ENCODE results near the gene TAOK3. TPM values are rescaled to one million over a fixed set of nuclear protein-coding genes. Genes with fewer than 3 reads are reported as not detected.

Gene TAOK3
- total and polyA plus RNA-seq, 10 of the 15 experiments (the other 5 are each of a cell fraction or from before 2014, with no cell fraction given), result 41.3 to 131 (median 57.8) TPM

GRCh38 chr12:118140825-118141224 lies 231.9 kb downstream of the TAOK3 start:
- Histone ChIP-seq H4K20me1 (ENCODE audit: control insufficient read depth, insufficient read depth) (no peaks in the 10 kb centered on the region), H2AFZ (ENCODE audit: control insufficient read depth, low read depth, low read length) (no peak overlapping the region), H3K27me3 (replicated peaks in 1 of 2; ENCODE audit: control insufficient read depth in 2 of 2, insufficient read depth in 2 of 2, low read length in 1 of 2) (no peaks in the 10 kb centered on the region), H3K79me2 (ENCODE audit: control insufficient read depth, insufficient read depth, low read length) (peaks cover 23% of the 10 kb centered on the region), H3K36me3 (ENCODE audit: control insufficient read depth in 2 of 2, insufficient read depth in 2 of 2, low read length in 1 of 2) (peaks cover 10 to 35% of the 10 kb centered on the region in 2 experiments), H3K27ac (ENCODE audit: control insufficient read depth, insufficient read depth) (no peak overlapping the region), H3K4me3 (no peak overlapping the region), H3K9ac (ENCODE audit: control insufficient read depth, insufficient read depth, low read length) (no peak overlapping the region), H3K4me1 (ENCODE audit: control insufficient read depth, insufficient read depth, low read length) (peaks cover 24% of the 10 kb centered on the region), H3K9me3 (replicated peaks; ENCODE audit: control insufficient read depth, insufficient read depth, low read length) (no peaks in the 10 kb centered on the region; the same call in 2 of the 3 replicates), H3K4me2 (ENCODE audit: control insufficient read depth, insufficient read depth) (no peak overlapping the region)
- POLR2A ChIA-PET, result interaction anchor here (1.1 kb wide), 1 partner anchor 46 kb away, joined by 3 read pairs; no protein-coding TSS in a partner anchor
- CTCF ChIA-PET, result interaction anchor here (1.3 to 1.9 kb wide), 4 partner anchors 20 to 291 kb away, joined by 3 to 6 read pairs (median 4); no protein-coding TSS in a partner anchor
- 97% methylated on average over 8 of the region's 8 CpGs for WGBS (ENCODE audit: insufficient coverage, insufficient replicate concordance, low lambda C conversion rate, missing lambda C conversion rate)
- ATAC-seq (no peak), DNase-seq (ENCODE audit: low read depth, low spot score) (no peak), FAIRE-seq (no peak)
- in situ Hi-C loops (cut with MboI), result loop anchor here (25.0 kb wide), 1 partner anchor 1521 kb away; the partner anchor contains the start of gene PRKAB1
- no TSS peak for BruUV-seq (replicated peaks)
- SMC1A ChIA-PET (ENCODE audit: uncharacterized antibody, unreplicated experiment), result interaction anchor here (0.9 to 2.5 kb wide), 3 partner anchors 14 to 77 kb away, joined by 3 to 10 read pairs (median 4); no protein-coding TSS in a partner anchor
- TF ChIP-seq NFYB (IDR thresholded peaks at IDR 0.05; ENCODE audit: insufficient read depth, low read depth, low read length) (no peak), TBL1XR1 (IDR thresholded peaks at IDR 0.05; ENCODE audit: low read depth, low read length) (no peak), NR2C2 (IDR thresholded peaks at IDR 0.05; ENCODE audit: borderline replicate concordance, control insufficient read depth, insufficient read length, low read depth) (no peak), NKRF (conservative IDR thresholded peaks at IDR 0.05) (no peak), TAF1 (IDR thresholded peaks at IDR 0.05; ENCODE audit: borderline replicate concordance, low read depth, low read length) (no peak), POU2F2 (IDR thresholded peaks at IDR 0.05; ENCODE audit: borderline replicate concordance, low read depth, low read length) (no peak), TCF3 (IDR thresholded peaks at IDR 0.05; ENCODE audit: borderline replicate concordance, insufficient read depth, low read depth, low read length) (no peak), NFIC (IDR thresholded peaks at IDR 0.05; ENCODE audit: low read depth, low read length) (no peak), CEBPZ (IDR thresholded peaks at IDR 0.05; ENCODE audit: low read depth, low read length) (no peak), RBBP5 (conservative IDR thresholded peaks at IDR 0.05) (no peak), KDM1A (IDR thresholded peaks at IDR 0.05; ENCODE audit: borderline replicate concordance) (no peak), FOXM1 (IDR thresholded peaks at IDR 0.05; ENCODE audit: low read depth, low read length) (no peak), ZBED1 (IDR thresholded peaks at IDR 0.05; ENCODE audit: borderline replicate concordance) (no peak)
- intact Hi-C loops (cut with micrococcal nuclease; ENCODE audit: unreplicated experiment), result no loop called here
- RAD21 ChIA-PET (ENCODE audit: unreplicated experiment), result no interaction called here
